ENCODE results near the gene BRK1. TPM values are rescaled to one million over a fixed set of nuclear protein-coding genes. Genes with fewer than 3 reads are reported as not detected.
A peak's percentile ranks its signal among the peaks of the same experiment; 100 is the strongest.
"Not testable (repeated sequence)": the region's sequence is repeated elsewhere in the genome, so short reads cannot be mapped to it uniquely, and the experiment has no call there.

The BRK1 gene
- total RNA-seq (2014; rRNA removed; shearing (Covaris generic)), result 93.4 and 102 TPM in 2 replicates
- 124 and 134 TPM in 2 replicates for polyA plus RNA-seq (2015; cell fraction: cytosol; rRNA removed)
- polyA plus RNA-seq (2015; cell fraction: nucleus; rRNA removed), result 32.6 and 43.1 TPM in 2 replicates

DNA sequence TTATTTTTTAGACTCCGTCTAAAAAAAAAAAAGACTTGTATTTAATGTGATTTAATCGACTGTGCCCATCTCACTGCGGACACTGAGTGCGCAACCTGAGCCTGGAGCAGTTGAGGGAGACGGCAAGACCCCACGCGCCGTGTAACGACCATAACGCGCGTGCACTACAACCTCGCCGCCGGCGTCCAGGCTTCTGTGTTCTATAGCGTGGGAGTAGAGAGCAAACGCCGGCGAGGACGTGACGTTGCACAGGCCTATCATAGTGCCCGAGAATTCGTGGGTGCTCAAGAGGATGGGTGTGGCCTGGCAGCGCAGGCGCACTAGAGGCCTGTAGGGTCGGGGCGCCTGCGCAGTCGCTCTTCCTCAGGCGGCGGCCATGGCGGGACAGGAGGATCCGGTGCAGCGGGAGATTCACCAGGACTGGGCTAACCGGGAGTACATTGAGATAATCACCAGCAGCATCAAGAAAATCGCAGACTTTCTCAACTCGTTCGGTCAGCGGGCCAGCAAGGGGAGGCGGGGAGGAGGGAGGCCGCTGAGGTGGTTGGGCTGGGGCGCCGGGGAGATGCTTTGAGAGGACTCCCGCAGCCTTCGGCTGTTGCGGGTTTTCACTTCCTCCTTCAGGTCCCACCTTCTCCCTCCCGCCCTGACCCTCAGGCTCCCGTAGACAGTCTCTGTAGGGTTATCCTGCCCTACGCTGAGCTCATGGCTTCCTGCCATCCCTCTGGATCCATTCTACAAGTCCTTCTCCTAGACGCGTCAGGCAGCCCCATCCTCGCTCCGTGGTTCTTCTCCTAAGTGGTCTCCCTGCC is at the start of gene BRK1:
TSS of gene BRK1 (plus strand) at position 350 of the 812 bp plus-strand sequence. CDS start at position 377, 27 bp downstream.
- in situ Hi-C loops (cut with HindIII; ENCODE audit: low pct_unique_long_range_greater_than_20kb, low sequenced_read_pairs), result no loop called here

DNA sequence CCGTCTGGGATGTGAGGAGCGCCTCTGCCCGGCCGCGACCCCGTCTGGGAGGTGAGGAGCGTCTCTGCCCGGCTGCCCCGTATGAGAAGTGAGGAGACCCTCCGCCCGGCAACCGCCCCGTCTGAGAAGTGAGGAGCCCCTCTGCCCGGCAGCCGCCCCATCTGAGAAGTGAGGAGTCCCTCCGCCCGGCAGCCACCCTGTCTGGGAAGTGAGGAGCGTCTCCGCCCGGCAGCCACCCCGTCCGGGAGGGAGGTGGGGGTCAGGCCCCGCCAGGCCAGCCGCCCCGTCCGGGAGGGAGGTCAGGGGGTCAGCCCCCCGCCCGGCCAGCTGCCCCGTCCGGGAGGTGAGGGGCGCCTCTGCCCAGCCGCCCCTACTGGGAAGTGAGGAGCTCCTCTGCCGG is 45.4 kb upstream of the BRK1 start:
- DNase-seq (ENCODE audit: low read depth, low spot score); in situ Hi-C loops (cut with HindIII; ENCODE audit: low pct_unique_long_range_greater_than_20kb, low sequenced_read_pairs): not testable (repeated sequence)

More for the DNA sequence above, at the start of gene BRK1:
- DNase-seq (ENCODE audit: low read depth, low spot score), result peak; percentile 98

DNA sequence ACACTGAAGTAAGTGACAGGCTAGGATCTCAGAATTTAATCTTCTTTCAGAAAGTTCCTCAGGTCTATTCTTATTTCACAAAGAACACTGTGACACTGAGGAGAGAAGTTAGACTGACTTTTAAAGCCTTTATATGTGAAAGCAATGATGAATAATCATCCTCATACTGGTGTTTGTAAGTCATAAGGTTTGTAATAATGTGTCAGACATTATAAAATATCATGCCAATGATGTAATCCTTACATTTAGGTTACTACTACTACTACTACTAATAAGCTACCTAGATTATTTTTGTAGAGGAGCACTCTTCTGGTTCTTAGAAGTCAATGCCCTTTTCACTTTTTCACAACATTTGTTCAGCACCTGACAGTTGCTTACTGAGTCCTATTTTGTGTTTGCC is 40.8 kb upstream of the BRK1 start:
- no peak for DNase-seq (ENCODE audit: low read depth, low spot score)

DNA sequence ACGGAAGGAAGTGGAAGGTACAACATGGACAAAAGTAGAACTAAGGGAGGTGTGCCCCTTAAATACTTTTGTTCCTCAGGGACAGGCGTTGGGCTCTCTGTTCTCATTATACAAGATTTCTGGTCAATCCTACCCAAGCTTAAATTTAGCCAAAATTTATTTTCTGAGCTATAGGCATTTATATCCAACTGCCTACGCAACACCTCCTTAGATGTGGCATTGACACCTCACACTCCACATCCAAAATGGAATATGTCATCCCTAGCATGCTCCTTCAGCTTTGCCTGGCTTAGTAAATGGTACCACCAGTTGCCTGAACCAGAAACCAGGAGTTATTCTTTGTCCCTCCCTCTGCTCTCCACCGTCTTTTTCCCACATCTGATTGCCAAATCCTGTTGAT is 33.6 kb upstream of the BRK1 start:
- no peak for DNase-seq (ENCODE audit: low read depth, low spot score)
- in situ Hi-C loops (cut with HindIII; ENCODE audit: low pct_unique_long_range_greater_than_20kb, low sequenced_read_pairs), result no loop called here

More for the DNA sequence above, 40.8 kb upstream of the BRK1 start:
- in situ Hi-C loops (cut with HindIII; ENCODE audit: low pct_unique_long_range_greater_than_20kb, low sequenced_read_pairs), result no loop called here

DNA sequence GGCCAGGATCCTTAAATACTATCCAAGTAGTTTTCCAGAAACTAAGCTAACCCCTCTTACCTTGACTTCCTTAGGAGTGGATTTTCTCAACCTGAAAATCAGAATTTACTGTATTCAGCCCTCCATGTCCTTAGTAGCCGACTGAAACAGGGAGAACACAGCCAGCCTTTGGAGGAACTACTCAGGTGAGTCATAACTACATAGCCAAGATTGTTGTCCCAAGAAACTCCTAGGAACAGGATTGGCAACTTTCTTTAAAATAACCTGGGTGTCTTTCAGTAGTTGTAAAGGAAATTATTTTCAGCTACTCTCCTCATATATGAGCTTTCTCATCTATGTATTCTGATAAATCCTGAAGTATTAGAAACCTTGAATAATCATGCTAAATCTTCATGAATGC is 29.7 kb upstream of the BRK1 start:
- in situ Hi-C loops (cut with HindIII; ENCODE audit: low pct_unique_long_range_greater_than_20kb, low sequenced_read_pairs), result no loop called here
- no peak for DNase-seq (ENCODE audit: low read depth, low spot score)

DNA sequence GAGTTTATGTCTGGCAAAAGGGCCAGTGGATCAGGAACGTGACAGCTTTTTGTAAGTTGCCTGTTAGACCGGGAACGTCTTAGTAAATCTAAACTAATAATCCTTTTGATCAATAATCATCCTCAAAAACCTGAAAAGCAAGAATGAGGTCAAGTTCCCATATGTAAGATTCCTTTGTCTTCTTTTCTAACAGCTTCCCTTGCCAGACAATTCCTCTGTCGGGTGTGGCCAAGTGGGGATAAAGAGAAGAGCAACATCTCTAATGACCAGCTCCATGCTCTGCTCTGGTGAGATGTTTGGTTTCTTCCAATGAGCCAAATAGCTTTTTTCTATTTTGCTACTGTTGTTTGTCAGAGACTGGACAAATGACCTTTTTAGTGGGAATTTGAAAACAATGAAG is 27.2 kb upstream of the BRK1 start:
- no peak for DNase-seq (ENCODE audit: low read depth, low spot score)
- in situ Hi-C loops (cut with HindIII; ENCODE audit: low pct_unique_long_range_greater_than_20kb, low sequenced_read_pairs), result no loop called here

DNA sequence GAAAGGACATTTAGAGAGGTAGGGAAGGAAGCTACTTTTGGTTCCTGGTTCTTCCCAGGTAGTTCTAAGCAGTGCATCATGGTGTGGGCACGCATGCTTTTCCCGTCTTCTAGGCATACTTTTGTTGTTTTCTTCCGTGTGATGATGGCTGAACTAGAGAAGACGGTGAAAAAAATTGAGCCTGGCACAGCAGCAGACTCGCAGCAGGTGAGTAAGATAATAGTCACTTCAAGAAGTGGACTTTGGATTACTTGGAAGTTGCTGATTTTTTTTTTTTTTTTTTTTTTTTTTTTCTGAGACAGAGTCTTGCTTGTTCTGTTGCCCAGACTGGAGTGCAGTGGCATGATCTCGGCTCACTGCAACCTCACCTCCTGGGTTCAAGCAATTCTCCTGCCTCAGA is 25.3 kb upstream of the BRK1 start:
- in situ Hi-C loops (cut with HindIII; ENCODE audit: low pct_unique_long_range_greater_than_20kb, low sequenced_read_pairs), result no loop called here
- no peak for DNase-seq (ENCODE audit: low read depth, low spot score)

DNA sequence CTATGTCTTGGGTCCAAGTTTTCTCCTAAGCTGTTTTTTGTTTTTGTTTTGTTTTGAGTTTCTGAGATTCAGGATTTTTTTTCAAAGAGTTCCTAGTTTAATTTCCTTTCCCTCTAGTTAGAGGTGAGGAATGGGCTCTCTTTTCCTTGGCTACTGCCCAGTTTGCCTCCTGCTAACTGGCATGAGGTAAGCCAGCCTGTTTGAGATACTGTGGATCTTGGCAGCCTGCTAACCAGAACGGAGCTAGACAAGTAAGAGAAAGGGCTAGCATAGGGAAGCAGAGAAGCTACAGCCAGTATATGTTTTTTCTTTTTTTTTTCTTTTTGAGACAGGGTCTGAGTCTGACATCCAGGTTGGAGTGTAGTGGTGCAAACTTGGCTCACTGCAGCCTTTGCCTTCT is 24.7 kb upstream of the BRK1 start:
- in situ Hi-C loops (cut with HindIII; ENCODE audit: low pct_unique_long_range_greater_than_20kb, low sequenced_read_pairs); DNase-seq (ENCODE audit: low read depth, low spot score): not testable (repeated sequence)

DNA sequence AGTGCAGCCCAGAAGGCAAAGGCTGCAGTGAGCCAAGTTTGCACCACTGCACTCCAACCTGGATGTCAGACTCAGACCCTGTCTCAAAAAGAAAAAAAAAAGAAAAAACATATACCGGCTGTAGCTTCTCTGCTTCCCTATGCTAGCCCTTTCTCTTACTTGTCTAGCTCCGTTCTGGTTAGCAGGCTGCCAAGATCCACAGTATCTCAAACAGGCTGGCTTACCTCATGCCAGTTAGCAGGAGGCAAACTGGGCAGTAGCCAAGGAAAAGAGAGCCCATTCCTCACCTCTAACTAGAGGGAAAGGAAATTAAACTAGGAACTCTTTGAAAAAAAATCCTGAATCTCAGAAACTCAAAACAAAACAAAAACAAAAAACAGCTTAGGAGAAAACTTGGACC is 24.1 kb upstream of the BRK1 start:
- in situ Hi-C loops (cut with HindIII; ENCODE audit: low pct_unique_long_range_greater_than_20kb, low sequenced_read_pairs); DNase-seq (ENCODE audit: low read depth, low spot score): not testable (repeated sequence)

DNA sequence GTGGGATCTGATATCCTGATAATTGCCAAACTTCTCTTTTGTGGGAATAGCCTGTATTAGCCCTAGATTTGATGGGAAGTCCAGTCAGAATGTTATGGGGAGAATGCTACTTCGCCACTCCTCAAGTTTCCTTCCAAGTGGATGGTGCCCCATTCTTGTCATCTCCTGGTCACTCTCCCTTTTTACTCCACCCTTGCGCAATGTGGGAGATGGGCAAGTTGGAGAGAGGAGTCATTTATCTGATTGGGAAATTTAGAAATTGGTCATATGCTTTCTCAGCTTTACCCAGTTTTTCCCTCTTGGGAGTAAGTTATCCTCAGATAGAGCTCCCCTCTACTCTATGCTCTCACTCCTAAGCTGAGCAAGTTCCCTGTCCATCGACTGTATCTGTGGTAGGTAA is 21.8 kb upstream of the BRK1 start:
- DNase-seq (ENCODE audit: low read depth, low spot score), result no peak
- in situ Hi-C loops (cut with HindIII; ENCODE audit: low pct_unique_long_range_greater_than_20kb, low sequenced_read_pairs), result no loop called here

DNA sequence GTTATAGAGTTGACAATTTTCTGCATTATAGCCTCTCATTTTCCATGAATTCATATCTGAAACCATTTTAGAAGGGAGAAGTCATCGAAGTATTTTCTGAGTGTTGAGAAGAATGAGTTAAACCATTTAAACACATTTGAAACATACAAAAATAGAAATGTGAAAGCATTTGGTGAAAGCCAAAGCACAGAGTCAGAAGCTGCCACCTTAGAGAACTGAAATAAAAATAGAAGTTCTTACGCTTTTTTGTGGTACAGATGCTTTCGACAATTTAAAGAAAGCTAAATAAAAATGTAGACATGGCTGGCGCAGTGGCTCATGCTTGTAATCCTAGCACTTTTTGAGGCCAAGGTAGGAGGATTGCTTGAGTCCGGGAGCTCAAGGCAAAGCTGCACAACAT is 16.4 kb upstream of the BRK1 start:
- in situ Hi-C loops (cut with HindIII; ENCODE audit: low pct_unique_long_range_greater_than_20kb, low sequenced_read_pairs), result no loop called here
- DNase-seq (ENCODE audit: low read depth, low spot score), result no peak

DNA sequence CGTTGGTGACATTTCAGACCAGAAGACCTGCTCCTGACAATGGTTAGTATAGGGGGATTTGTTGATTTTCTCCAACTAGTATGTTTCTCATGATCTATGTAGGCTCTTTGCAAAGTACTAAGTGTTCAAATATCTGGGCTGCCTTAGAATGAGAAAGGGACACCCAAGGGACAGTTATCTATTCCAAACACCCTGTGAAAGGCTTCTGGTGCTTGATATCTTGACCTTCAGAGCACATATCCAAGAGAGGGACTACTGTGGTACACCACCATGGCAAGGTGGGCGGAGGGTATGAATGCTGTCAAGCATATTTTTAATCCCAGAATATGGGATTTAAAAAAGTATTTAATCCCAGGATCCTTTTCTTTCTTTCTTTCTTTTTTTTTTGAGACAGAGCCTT is 8.6 kb upstream of the BRK1 start:
- DNase-seq (ENCODE audit: low read depth, low spot score), result no peak
- in situ Hi-C loops (cut with HindIII; ENCODE audit: low pct_unique_long_range_greater_than_20kb, low sequenced_read_pairs), result no loop called here

DNA sequence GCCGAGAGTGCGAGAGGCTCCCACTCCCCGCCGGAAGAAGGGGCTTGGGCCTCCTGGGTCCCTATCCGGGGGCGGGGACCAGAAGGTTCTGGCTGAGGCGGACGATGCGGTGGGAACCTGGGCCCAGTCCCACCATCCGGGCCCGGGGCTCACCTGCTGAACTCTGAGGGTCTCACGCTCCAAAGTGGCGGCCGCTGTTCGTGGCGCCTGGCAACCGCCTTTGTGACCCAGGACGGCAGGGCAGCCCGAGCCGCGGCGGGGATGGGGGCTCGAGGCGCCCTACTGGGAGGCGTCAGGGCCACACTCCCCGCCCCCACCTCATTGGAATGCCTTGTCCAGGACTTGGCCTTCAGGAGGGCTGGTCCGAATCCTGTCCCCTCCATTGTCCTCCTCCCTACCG is 7.4 kb upstream of the BRK1 start, which contains the start of gene FANCD2OS:
TSS of gene FANCD2OS (minus strand) at position 165 of the 400 bp plus-strand sequence. CDS start 3,481 bp downstream, outside the sequence.
- no peak for DNase-seq (ENCODE audit: low read depth, low spot score)
- in situ Hi-C loops (cut with HindIII; ENCODE audit: low pct_unique_long_range_greater_than_20kb, low sequenced_read_pairs), result no loop called here

DNA sequence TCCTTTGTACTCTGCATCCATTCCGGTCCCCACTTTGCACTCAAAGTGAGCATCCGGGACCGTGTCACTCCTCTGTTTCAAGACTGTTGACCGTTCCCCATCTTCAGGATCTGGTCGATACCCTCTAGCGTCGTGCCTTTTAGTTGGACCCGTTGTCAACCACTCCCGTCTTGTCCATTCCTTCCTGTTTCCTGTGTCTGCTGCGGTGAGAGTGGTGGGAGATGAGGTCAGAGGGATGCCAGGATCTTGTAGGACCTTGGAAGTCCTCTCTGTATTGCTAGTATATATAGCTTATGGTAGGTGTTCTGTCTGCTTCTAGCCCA is 624 bp downstream of the BRK1 start:
- in situ Hi-C loops (cut with HindIII; ENCODE audit: low pct_unique_long_range_greater_than_20kb, low sequenced_read_pairs), result no loop called here
- DNase-seq (ENCODE audit: low read depth, low spot score), result peak; percentile 22

DNA sequence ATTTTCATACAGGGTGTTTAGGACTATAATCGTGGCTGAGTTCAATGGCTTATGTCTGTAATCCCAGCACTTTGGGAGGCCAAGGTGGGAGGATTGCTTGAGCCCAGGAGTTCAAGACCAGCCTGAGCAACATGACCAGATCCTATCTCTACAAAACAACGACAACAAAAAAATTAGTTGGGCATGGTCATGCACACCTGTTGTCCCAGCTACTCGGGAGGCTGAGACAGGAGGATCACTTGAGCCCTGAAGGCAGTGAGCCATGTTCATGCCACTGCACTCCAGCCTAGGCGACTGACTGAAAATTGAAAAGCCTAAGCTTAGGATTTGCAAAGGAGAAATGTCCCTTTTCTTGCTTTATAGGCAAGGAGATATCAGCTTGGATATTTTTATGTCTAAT is 1.5 kb downstream of the BRK1 start:
- in situ Hi-C loops (cut with HindIII; ENCODE audit: low pct_unique_long_range_greater_than_20kb, low sequenced_read_pairs), result no loop called here
- DNase-seq (ENCODE audit: low read depth, low spot score), result no peak

DNA sequence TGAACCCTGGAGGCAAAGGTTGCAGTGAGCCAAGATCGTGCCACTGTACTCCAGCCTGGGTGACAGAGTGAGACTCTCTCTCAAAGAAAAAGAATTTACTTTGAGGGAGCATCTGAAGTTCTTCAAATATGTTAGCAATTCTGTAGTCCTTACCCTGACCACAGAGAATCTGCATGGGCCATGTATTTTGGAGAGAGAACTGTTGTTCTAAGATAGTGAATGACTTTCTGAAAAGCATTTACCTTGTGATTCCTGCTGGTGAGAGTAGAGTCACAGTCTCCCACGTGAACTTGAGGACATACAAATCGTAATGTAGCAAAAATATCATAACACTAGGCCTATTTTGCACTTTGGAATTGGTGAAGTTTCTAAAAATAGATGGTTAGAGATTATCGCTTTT is 3.9 kb downstream of the BRK1 start:
- peak; percentile 36 for DNase-seq (ENCODE audit: low read depth, low spot score)
- in situ Hi-C loops (cut with HindIII; ENCODE audit: low pct_unique_long_range_greater_than_20kb, low sequenced_read_pairs), result no loop called here

DNA sequence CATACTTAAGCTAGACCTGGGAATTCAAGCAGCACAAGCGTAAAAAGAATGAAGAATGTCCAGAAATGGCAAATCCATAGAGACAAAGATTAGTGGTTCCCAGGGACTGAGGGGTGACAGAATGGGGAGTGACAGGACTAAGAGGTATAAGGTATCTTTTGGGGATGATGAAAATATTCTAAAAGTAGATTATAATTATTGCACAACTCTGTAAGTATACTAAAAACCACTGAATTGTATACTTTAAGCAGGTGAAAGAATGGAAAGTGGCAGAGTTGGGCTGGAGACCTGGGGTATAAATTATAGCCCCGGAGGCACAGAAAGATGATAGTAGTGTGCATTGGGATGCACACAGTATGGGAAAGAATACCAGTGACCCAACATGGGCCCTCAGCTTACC is 5.6 kb downstream of the BRK1 start:
- DNase-seq (ENCODE audit: low read depth, low spot score), result no peak
- in situ Hi-C loops (cut with HindIII; ENCODE audit: low pct_unique_long_range_greater_than_20kb, low sequenced_read_pairs), result no loop called here

DNA sequence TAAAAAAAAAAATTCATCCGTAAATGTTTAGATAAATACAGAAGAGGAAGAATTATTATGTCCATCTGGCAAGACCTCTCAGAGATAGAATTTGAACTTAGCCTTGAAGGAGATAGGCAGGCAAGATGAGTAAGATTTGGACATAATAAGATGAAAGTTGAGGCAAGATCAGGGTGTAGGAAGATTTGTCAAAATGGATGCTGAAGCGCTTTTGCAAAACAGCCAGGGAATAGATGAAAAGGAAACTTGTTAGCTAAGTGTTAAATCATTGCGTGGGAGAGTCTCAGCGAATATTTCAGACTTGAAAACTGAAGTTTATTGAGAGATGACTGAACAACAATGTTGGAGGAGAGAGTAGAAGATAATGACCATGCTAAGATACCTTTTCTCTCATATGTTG is 7.2 kb downstream of the BRK1 start:
- in situ Hi-C loops (cut with HindIII; ENCODE audit: low pct_unique_long_range_greater_than_20kb, low sequenced_read_pairs), result no loop called here
- DNase-seq (ENCODE audit: low read depth, low spot score), result no peak

DNA sequence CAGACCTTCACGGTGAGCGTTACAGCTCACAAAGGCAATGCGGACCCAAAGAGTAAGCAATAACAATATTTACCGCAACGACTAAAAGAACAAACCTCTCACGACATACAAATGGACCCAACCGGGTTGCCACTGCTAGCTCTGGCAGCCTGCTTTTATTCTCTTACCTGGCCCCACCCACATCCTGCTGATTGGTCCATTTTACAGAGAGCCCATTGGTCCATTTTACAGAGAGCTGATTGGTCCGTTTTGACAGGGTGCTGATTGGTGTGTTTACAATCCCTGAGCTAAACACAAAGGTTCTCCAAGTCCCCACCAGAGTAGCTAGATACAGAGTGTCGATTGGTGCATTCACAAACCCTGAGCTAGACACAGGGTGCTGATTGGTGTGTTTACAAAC is 20.4 kb downstream of the BRK1 start:
- DNase-seq (ENCODE audit: low read depth, low spot score); in situ Hi-C loops (cut with HindIII; ENCODE audit: low pct_unique_long_range_greater_than_20kb, low sequenced_read_pairs): not testable (repeated sequence)
